ENCODE data around the gene MSTN.

DNA sequence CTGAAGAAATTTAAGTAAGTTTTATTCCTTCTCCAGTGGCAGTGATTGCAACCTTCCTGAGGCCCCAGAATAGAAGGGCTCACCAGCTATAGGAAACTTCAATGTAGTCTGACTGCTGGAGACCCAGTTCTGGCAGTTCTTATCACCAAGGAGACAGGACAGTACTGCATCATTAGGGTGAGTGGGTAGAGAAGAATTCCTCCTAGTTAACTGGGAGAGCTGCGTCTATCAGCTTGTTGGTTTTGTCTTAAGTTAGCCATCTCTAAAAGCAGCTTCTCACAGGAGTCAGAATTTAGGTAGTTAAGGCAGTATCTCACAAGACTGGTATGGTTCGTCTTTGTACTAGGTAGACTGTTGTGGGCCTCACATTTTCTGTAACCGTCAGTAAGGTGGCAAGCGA, 3.3 kb upstream of the MSTN start:
- TF ChIP-seq, protein P1, sequence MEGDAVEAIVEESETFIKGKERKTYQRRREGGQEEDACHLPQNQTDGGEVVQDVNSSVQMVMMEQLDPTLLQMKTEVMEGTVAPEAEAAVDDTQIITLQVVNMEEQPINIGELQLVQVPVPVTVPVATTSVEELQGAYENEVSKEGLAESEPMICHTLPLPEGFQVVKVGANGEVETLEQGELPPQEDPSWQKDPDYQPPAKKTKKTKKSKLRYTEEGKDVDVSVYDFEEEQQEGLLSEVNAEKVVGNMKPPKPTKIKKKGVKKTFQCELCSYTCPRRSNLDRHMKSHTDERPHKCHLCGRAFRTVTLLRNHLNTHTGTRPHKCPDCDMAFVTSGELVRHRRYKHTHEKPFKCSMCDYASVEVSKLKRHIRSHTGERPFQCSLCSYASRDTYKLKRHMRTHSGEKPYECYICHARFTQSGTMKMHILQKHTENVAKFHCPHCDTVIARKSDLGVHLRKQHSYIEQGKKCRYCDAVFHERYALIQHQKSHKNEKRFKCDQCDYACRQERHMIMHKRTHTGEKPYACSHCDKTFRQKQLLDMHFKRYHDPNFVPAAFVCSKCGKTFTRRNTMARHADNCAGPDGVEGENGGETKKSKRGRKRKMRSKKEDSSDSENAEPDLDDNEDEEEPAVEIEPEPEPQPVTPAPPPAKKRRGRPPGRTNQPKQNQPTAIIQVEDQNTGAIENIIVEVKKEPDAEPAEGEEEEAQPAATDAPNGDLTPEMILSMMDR (IDR thresholded peaks at IDR 0.05), result no peak
- TF ChIP-seq EP300 (IDR thresholded peaks at IDR 0.05; ENCODE audit: low read depth) (no peak), POLR2A (IDR thresholded peaks at IDR 0.05) (no peak)

Measured in transverse colon (tissue), 3 donors.